Keratinocyte (primary cell): ENCODE results near the gene PPP2R5A.

Experiments used
- EZH2 ChIP-seq: IDR thresholded peaks from one replicate; pipeline ENCODE4 v1.6.1; 2012; ENCODE audit warnings: inconsistent platforms, mild to moderate bottlenecking, low read length, moderate library complexity
- TF ChIP-seq, protein P1 (sequence below), 3 experiments: IDR thresholded peaks in 1 of 3; conservative IDR thresholded peaks in 1 of 3; optimal IDR thresholded peaks in 1 of 3; 2 replicates in 2 of 3; 3 replicates in 1 of 3; pipeline versions ENCODE3 to v1.5.1; 2011; ENCODE audit warnings: low read length in 3 of 3, mild to moderate bottlenecking in 3 of 3, moderate library complexity in 2 of 3, control low read depth in 1 of 3, inconsistent platforms in 1 of 3; ENCODE audit not compliant: insufficient read depth in 2 of 3; ENCODE audit errors: extremely low read depth in 1 of 3

DNA sequence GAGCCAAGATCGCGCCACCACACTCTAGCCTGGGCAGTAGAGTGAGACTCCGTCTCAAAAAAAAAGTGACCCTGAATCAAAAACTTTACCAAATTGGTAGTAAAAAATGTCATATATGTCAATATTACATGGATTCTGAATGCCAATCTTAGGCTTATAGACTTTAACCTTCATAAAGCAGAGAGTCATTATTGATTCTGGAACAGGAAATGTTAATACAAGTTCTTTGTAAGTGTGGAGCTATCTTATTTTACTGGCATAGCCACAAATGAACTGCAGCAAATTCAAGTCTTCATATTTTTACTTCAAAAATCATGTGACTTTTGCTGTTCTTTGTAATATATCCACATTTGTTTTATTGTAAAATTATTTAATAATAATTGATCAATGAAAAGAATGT lies 41.3 kb downstream of the PPP2R5A start:
- TF ChIP-seq, protein P1, sequence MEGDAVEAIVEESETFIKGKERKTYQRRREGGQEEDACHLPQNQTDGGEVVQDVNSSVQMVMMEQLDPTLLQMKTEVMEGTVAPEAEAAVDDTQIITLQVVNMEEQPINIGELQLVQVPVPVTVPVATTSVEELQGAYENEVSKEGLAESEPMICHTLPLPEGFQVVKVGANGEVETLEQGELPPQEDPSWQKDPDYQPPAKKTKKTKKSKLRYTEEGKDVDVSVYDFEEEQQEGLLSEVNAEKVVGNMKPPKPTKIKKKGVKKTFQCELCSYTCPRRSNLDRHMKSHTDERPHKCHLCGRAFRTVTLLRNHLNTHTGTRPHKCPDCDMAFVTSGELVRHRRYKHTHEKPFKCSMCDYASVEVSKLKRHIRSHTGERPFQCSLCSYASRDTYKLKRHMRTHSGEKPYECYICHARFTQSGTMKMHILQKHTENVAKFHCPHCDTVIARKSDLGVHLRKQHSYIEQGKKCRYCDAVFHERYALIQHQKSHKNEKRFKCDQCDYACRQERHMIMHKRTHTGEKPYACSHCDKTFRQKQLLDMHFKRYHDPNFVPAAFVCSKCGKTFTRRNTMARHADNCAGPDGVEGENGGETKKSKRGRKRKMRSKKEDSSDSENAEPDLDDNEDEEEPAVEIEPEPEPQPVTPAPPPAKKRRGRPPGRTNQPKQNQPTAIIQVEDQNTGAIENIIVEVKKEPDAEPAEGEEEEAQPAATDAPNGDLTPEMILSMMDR (optimal IDR thresholded peaks at IDR 0.05 in 1 of 3, IDR thresholded peaks at IDR 0.05 in 1 of 3, conservative IDR thresholded peaks at IDR 0.05 in 1 of 3; ENCODE audit: extremely low read depth in 1 of 3, insufficient read depth in 2 of 3, low read length in 3 of 3), result no peak
- TF ChIP-seq EZH2, result no peak
